K562 (cell line): ENCODE data around the gene CSDE1. TPM values are rescaled to one million over a fixed set of nuclear protein-coding genes. Genes with fewer than 3 reads are reported as not detected.

Experiments used
- ATAC-seq: fragments of 200-7000 bp; cut with Tn5 transposase; 3 replicates; pipeline ENCODE4 v1.9.1; 2020; ENCODE audit warnings: moderate library complexity
- BruUV-seq: library from RNA; stranded (reverse); fragments of 400-500 nt; replicated peaks from 2 replicates; lab custom pipeline; 2021; lab: Mats Ljungman, UMichigan
- CTCF ChIA-PET: fragments of 300-600 bp; formaldehyde crosslinking; extraction: SDS; loops from one replicate; lab custom pipeline; 2021; ENCODE audit warnings: low intra/inter-chr PET ratio; lab: Yijun Ruan, JAX
- POLR2A ChIA-PET: fragments of 300-600, 350-650 bp; sonication (Branson Sonifier 250); formaldehyde crosslinking; extraction: SDS; loops from one replicate; lab custom pipeline; 2021; ENCODE audit warnings: antibody characterized with exemption, inconsistent platforms; lab: Yijun Ruan, JAX
- DNase-seq, 4 experiments: peaks; one replicate each; pipeline versions ENCODE4 v3.0.0 to v3.0.0-alpha.2; 2011 to 2018; ENCODE audit warnings: low spot score in 3 of 4, mixed read lengths in 3 of 4; ENCODE audit errors: extremely low read depth in 1 of 4
- FAIRE-seq: peaks from 2 replicates; lab custom pipeline; 2011; peaks lifted over from hg19 to GRCh38; lab: Jason Lieb, UNC
- H2AFZ ChIP-seq: 2 replicates; pipeline ENCODE4 v1.6.0; 2011; ENCODE audit warnings: low read depth, low read length, control low read depth, inconsistent platforms
- H3K27ac ChIP-seq: fragments of 200-600 bp; 3 replicates; pipeline ENCODE4 v1.8.0; 2011; ENCODE audit warnings: low read depth, mild to moderate bottlenecking, control low read depth, inconsistent platforms, low read length, moderate library complexity, mixed read lengths; ENCODE audit errors: extremely low read depth
- H3K27me3 ChIP-seq, 2 experiments: fragments of 300-600 bp in 1 of 2; 2 replicates in 1 of 2; 3 replicates in 1 of 2; pipeline versions ENCODE4 v1.6.0 to v1.8.0; 2011; ENCODE audit warnings: inconsistent platforms in 2 of 2, low read length in 2 of 2, mild to moderate bottlenecking in 1 of 2, mixed read lengths in 1 of 2, moderate library complexity in 1 of 2; ENCODE audit not compliant: control insufficient read depth in 2 of 2, insufficient read depth in 2 of 2
- H3K36me3 ChIP-seq: fragments of 300-600 bp; 3 replicates; pipeline ENCODE4 v1.8.0; 2011; ENCODE audit warnings: mild to moderate bottlenecking, low read length, inconsistent platforms; ENCODE audit not compliant: control insufficient read depth, insufficient read depth
- H3K4me1 ChIP-seq, 2 experiments: fragments of 200-600 bp in 1 of 2; replicated peaks in 1 of 2; 2 replicates in 1 of 2; 3 replicates in 1 of 2; pipeline versions ENCODE4 v1.5.1 to v1.8.0; 2011; ENCODE audit warnings: inconsistent platforms in 2 of 2, low read length in 2 of 2, mild to moderate bottlenecking in 1 of 2, mixed read lengths in 1 of 2, moderate library complexity in 1 of 2; ENCODE audit not compliant: control insufficient read depth in 2 of 2, insufficient read depth in 2 of 2
- H3K4me2 ChIP-seq: 2 replicates; pipeline ENCODE4 v1.6.1; 2011; ENCODE audit warnings: low read length, control low read depth, inconsistent platforms, mixed read lengths; ENCODE audit not compliant: insufficient read depth
- H3K4me3 ChIP-seq: fragments of 200-600 bp; sonication (generic), shearing (Covaris generic); 2 replicates; pipeline ENCODE4 v1.5.1; 2016; ENCODE audit warnings: control low read depth, inconsistent platforms
- H3K79me2 ChIP-seq: fragments of 200-600 bp; 3 replicates; pipeline ENCODE4 v1.8.0; 2011; ENCODE audit warnings: low read length, inconsistent platforms; ENCODE audit not compliant: control insufficient read depth, insufficient read depth
- H3K9ac ChIP-seq, 2 experiments: 2 replicates each; pipeline versions ENCODE4 v1.6.0 to v1.6.1; 2011; ENCODE audit warnings: low read depth in 2 of 2, low read length in 2 of 2, control low read depth in 1 of 2, inconsistent platforms in 1 of 2, mild to moderate bottlenecking in 1 of 2, mixed read lengths in 1 of 2; ENCODE audit not compliant: insufficient read depth in 1 of 2
- H3K9me1 ChIP-seq: one replicate; pipeline ENCODE4 v1.6.0; 2011; ENCODE audit warnings: inconsistent platforms, mild to moderate bottlenecking, low read length, moderate library complexity; ENCODE audit not compliant: control insufficient read depth, insufficient read depth
- H3K9me3 ChIP-seq: replicated peaks from 2 replicates; pipeline ENCODE4 v1.5.1; 2011; ENCODE audit warnings: low read depth, low read length, inconsistent platforms; ENCODE audit not compliant: control insufficient read depth, insufficient read depth
- H4K20me1 ChIP-seq: replicated peaks from 2 replicates; pipeline ENCODE4 v1.6.1; 2011; ENCODE audit warnings: low read length, inconsistent platforms, mixed read lengths; ENCODE audit not compliant: control insufficient read depth, insufficient read depth
- CREM ChIP-seq: IDR thresholded peaks from 2 replicates; pipeline ENCODE4 v1.6.1; 2014; ENCODE audit warnings: antibody characterized with exemption, low read depth
- CTBP1 ChIP-seq: fragments of 450-650 bp; IDR thresholded peaks from 2 replicates; pipeline ENCODE4 v1.6.1; 2016; ENCODE audit warnings: borderline replicate concordance
- ELF1 ChIP-seq: fragments of 200-800 bp; sonication (Bioruptor generic); IDR thresholded peaks from 2 replicates; pipeline ENCODE4 v1.6.1; 2016; ENCODE audit warnings: missing genetic modification characterization, missing compliant biosample characterization
- FOXP1 ChIP-seq: sonication (generic); formaldehyde crosslinking; IDR thresholded peaks from 2 replicates; pipeline ENCODE4 v1.8.0; 2022; ENCODE audit warnings: mild to moderate bottlenecking, missing genetic modification reagents
- GABPA ChIP-seq: fragments of 200-800 bp; sonication (Bioruptor generic); conservative IDR thresholded peaks from 2 replicates; pipeline ENCODE4 v1.6.1; 2016; ENCODE audit warnings: low read depth, missing genetic modification characterization, missing compliant biosample characterization
- IRF1 ChIP-seq: sonication (generic); formaldehyde crosslinking; IDR thresholded peaks from 2 replicates; pipeline ENCODE4 v1.8.0; 2022; ENCODE audit warnings: missing genetic modification reagents, mild to moderate bottlenecking, borderline replicate concordance
- MIER1 ChIP-seq: fragments of 450-650 bp; IDR thresholded peaks from 2 replicates; pipeline ENCODE4 v1.6.1; 2016; ENCODE audit warnings: antibody characterized with exemption, mild to moderate bottlenecking, low read depth
- NFIX ChIP-seq: fragments of 250-450 bp; sonication (Bioruptor Pico); IDR thresholded peaks from 2 replicates; pipeline ENCODE4 v1.4.0; 2020; ENCODE audit warnings: low read depth, mild to moderate bottlenecking, moderate library complexity
- PCBP1 ChIP-seq: fragments of 200-400 bp; formaldehyde crosslinking; IDR thresholded peaks from 2 replicates; pipeline ENCODE4 v1.6.1; 2018; ENCODE audit warnings: mild to moderate bottlenecking, low read depth, low read length; ENCODE audit not compliant: poor library complexity, severe bottlenecking
- TEAD4 ChIP-seq, 2 experiments: sonication (generic) in 1 of 2; formaldehyde crosslinking in 1 of 2; IDR thresholded peaks; 2 replicates each; pipeline versions ENCODE4 v1.6.1 to v1.8.0; 2012 to 2022; ENCODE audit warnings: borderline replicate concordance in 1 of 2, inconsistent platforms in 1 of 2, low read length in 1 of 2, mild to moderate bottlenecking in 1 of 2, missing genetic modification reagents in 1 of 2
- THRA ChIP-seq: fragments of 450-650 bp; IDR thresholded peaks from 2 replicates; pipeline ENCODE4 v1.6.1; 2017; ENCODE audit warnings: mild to moderate bottlenecking, moderate library complexity
- ZBED1 ChIP-seq: IDR thresholded peaks from 2 replicates; pipeline ENCODE4 v1.6.1; 2014
- ZBTB49 ChIP-seq: sonication (generic); formaldehyde crosslinking; IDR thresholded peaks from 2 replicates; pipeline ENCODE4 v1.8.0; 2022; ENCODE audit warnings: missing genetic modification reagents, mild to moderate bottlenecking, borderline replicate concordance
- ZBTB7A ChIP-seq: IDR thresholded peaks from 2 replicates; pipeline ENCODE4 v1.6.1; 2011; ENCODE audit warnings: low read depth, mild to moderate bottlenecking, low read length, moderate library complexity, borderline replicate concordance; ENCODE audit not compliant: control insufficient read depth
- ZNF41 ChIP-seq: fragments of 250-450 bp; sonication (Bioruptor Pico); conservative IDR thresholded peaks from 2 replicates; pipeline ENCODE4 v1.4.0; 2020; ENCODE audit warnings: mild to moderate bottlenecking
- ZNF830 ChIP-seq: fragments of 250-450 bp; sonication (Bioruptor Pico); IDR thresholded peaks from 2 replicates; pipeline ENCODE4 v1.5.0; 2021; ENCODE audit warnings: mild to moderate bottlenecking
- WGBS: fragments of 100-300 bp; shearing (Covaris generic); methylation state at CpG from one replicate; pipeline ENCODE4 v1.1.6; 2016; ENCODE audit warnings: low coverage, mixed read lengths; ENCODE audit not compliant: insufficient coverage; ENCODE audit errors: missing lambda C conversion rate; 5-methylcytosine and 5-hydroxymethylcytosine counted together
- in situ Hi-C: fragments of 300-500 bp; cut with MboI; formaldehyde crosslinking; loops from 4 replicates; pipeline ENCODE4 v1.15.0; 2018; ENCODE audit warnings: inconsistent platforms, mixed read lengths
- intact Hi-C: fragments of 100-400 bp; cut with micrococcal nuclease; formaldehyde crosslinking; loops from 2 replicates; pipeline ENCODE4 v1.14.2; 2022
- polyA plus RNA-seq, 8 experiments: library from polyadenylated mRNA; depleted of rRNA in 4 of 8; stranded (reverse) in 5 of 8; unstranded in 3 of 8; fragments of >200 nt; fragmentation: Nextera tagmentation in 2 of 8; fragmentation: Illumina TruSeq in 1 of 8; extraction: Ambion mirVana in 2 of 8; extraction: Trizol in 1 of 8; gene quantifications; 2 replicates each; pipeline versions ENCODE4 v1.2.1 to v1.2.3, GENCODE V29; 2011 to 2014; ENCODE audit warnings: inconsistent platforms in 1 of 8, missing spikeins in 1 of 8
- total RNA-seq, 7 experiments: library from RNA; depleted of rRNA in 6 of 7; stranded (reverse); fragments of >200 nt in 6 of 7; fragmentation: Illumina TruSeq in 2 of 7; extraction: Trizol in 2 of 7; gene quantifications; 2 replicates each; pipeline versions ENCODE4 v1.2.1 to v1.2.3, GENCODE V29; 2011 to 2021; ENCODE audit warnings: low replicate concordance in 1 of 7

Gene CSDE1
- total and polyA plus RNA-seq, 9 of the 15 experiments (the other 6 are each of a cell fraction or from before 2014, with no cell fraction given) = 174 to 538 (median 403) TPM

- DNase-seq = no peak
- TF ChIP-seq IRF1 (CRISPR knock-in tag) (no peak), PCBP1 (no peak), ZNF830 (CRISPR knock-in tag) (no peak), ZBTB49 (no peak), TEAD4 (IDR thresholded peaks at IDR 0.05; ENCODE audit: low read length) (no peak), TEAD4 (CRISPR knock-in tag; IDR thresholded peaks at IDR 0.05; ENCODE audit: borderline replicate concordance) (no peak), NFIX (CRISPR knock-in tag) (no peak), GABPA (tag) (no peak), ZBTB7A (no peak), ELF1 (tag) (no peak), ZBED1 (no peak), CREM (no peak), ZNF41 (CRISPR knock-in tag) (no peak), THRA (no peak), CTBP1 (no peak), FOXP1 (CRISPR knock-in tag) (no peak), MIER1 (no peak)
- TF ChIP-seq, all 486 proteins: peak for 0
- Histone ChIP-seq H3K9me3 (no peaks in the 10 kb centered on the region), H3K27me3 (no peaks in the 10 kb centered on the region), H3K79me2 (peaks cover 55% of the 10 kb centered on the region), H3K4me2 (no peak overlapping the region), H3K9me1 (no peaks in the 10 kb centered on the region), H3K36me3 (peaks cover 98% of the 10 kb centered on the region), H3K4me3 (no peak overlapping the region), H3K27ac (no peak overlapping the region), H4K20me1 (no peaks in the 10 kb centered on the region), H2AFZ (no peak overlapping the region), H3K4me1 (no peaks in the 10 kb centered on the region), H3K9ac (no peak overlapping the region)
- no TSS peak for BruUV-seq
- in situ Hi-C loops (no loop called here), intact Hi-C loops (no loop called here)
- ATAC-seq = no peak
- CTCF ChIA-PET = no interaction called here
- POLR2A ChIA-PET = interaction anchor here (0.6 to 1.8 kb wide), 7 partner anchors 9 to 386 kb away, joined by 3 to 6 read pairs (median 4); no protein-coding TSS in a partner anchor
- no peak for FAIRE-seq
- 98% methylated on average over 6 of the region's 6 CpGs for WGBS
Measured at GRCh38 chr1:114737314-114737849, 20.4 kb downstream of the CSDE1 start.
